GM23338 (cell line): ENCODE results near the gene TENT4B. TPM values are rescaled to one million over a fixed set of nuclear protein-coding genes. Genes with fewer than 3 reads are reported as not detected.
A peak's percentile ranks its signal among the peaks of the same experiment; 100 is the strongest.

ENCODE experiments used
- ATAC-seq: fragments of 200-7000 bp; cut with Tn5 transposase; 3 replicates; pipeline ENCODE4 v1.9.1; 2020
- DNase-seq: peaks from one replicate; pipeline ENCODE4 v3.0.0-alpha.2; 2015; ENCODE audit warnings: low spot score
- H2AFZ ChIP-seq: fragments of 200-600 bp; sonication (generic); 2 replicates; pipeline ENCODE4 v1.8.0; 2016; ENCODE audit warnings: antibody characterized with exemption, mild to moderate bottlenecking, moderate library complexity
- H3F3A ChIP-seq: fragments of 200-600 bp; sonication (generic); replicated peaks from 2 replicates; pipeline ENCODE4 v1.8.0; 2017; ENCODE audit warnings: antibody characterized with exemption, mixed run types, low read depth
- H3K27ac ChIP-seq: fragments of 200-600 bp; sonication (generic); 2 replicates; pipeline ENCODE4 v1.6.1; 2016; ENCODE audit warnings: low read depth
- H3K27me3 ChIP-seq: fragments of 200-600 bp; sonication (generic); 2 replicates; pipeline ENCODE4 v1.8.0; 2016; ENCODE audit warnings: mild to moderate bottlenecking, mixed run types, moderate library complexity; ENCODE audit not compliant: insufficient read depth
- H3K36me3 ChIP-seq: fragments of 200-600 bp; sonication (generic); 2 replicates; pipeline ENCODE4 v1.8.0; 2016; ENCODE audit warnings: mild to moderate bottlenecking; ENCODE audit not compliant: insufficient read depth
- H3K4me1 ChIP-seq: fragments of 200-600 bp; sonication (generic); 2 replicates; pipeline ENCODE4 v1.8.0; 2016; ENCODE audit warnings: mild to moderate bottlenecking, moderate library complexity; ENCODE audit not compliant: insufficient read depth
- H3K4me2 ChIP-seq: fragments of 200-600 bp; sonication (generic); 2 replicates; pipeline ENCODE4 v1.7.1; 2017; ENCODE audit warnings: mixed run types
- H3K4me3 ChIP-seq: fragments of 200-600 bp; sonication (generic); 2 replicates; pipeline ENCODE4 v1.6.1; 2016; ENCODE audit warnings: mixed run types
- H3K79me2 ChIP-seq: fragments of 200-600 bp; sonication (generic); replicated peaks from 2 replicates; pipeline ENCODE4 v1.8.0; 2017; ENCODE audit warnings: mild to moderate bottlenecking; ENCODE audit not compliant: insufficient read depth
- H3K9me2 ChIP-seq: fragments of 200-600 bp; sonication (generic); 2 replicates; pipeline ENCODE4 v1.8.0; 2017; ENCODE audit not compliant: insufficient read depth
- H4K20me1 ChIP-seq: fragments of 200-600 bp; sonication (generic); replicated peaks from 2 replicates; pipeline ENCODE4 v1.8.0; 2017; ENCODE audit warnings: mild to moderate bottlenecking; ENCODE audit not compliant: insufficient read depth
- H3K27ac Mint-ChIP-seq: 2 replicates; pipeline ENCODE4 v1.8.0; 2020; ENCODE audit warnings: inconsistent platforms, mild to moderate bottlenecking, moderate library complexity, mixed read lengths
- H3K27me3 Mint-ChIP-seq: 3 replicates; pipeline ENCODE4 v1.8.0; 2022; ENCODE audit warnings: low read depth, mild to moderate bottlenecking, moderate library complexity, mixed read lengths, inconsistent platforms; ENCODE audit not compliant: insufficient read depth, poor library complexity
- H3K36me3 Mint-ChIP-seq: 3 replicates; pipeline ENCODE4 v1.8.0; 2021; ENCODE audit warnings: low read depth, mild to moderate bottlenecking, inconsistent platforms, moderate library complexity, mixed read lengths
- H3K4me1 Mint-ChIP-seq: 3 replicates; pipeline ENCODE4 v1.8.0; 2020; ENCODE audit warnings: mild to moderate bottlenecking, inconsistent platforms, mixed read lengths
- H3K4me3 Mint-ChIP-seq: 3 replicates; pipeline ENCODE4 v1.8.0; 2021; ENCODE audit warnings: moderate library complexity, mild to moderate bottlenecking, inconsistent platforms, mixed read lengths
- H3K9me3 Mint-ChIP-seq: 3 replicates; pipeline ENCODE4 v1.8.0; 2020; ENCODE audit warnings: moderate library complexity, mild to moderate bottlenecking, inconsistent platforms, mixed read lengths
- CTCF ChIP-seq, 2 experiments: fragments of 200-600 bp in 1 of 2; sonication (generic) in 1 of 2; conservative IDR thresholded peaks; 2 replicates each; pipeline versions ENCODE4 v1.5.1 to v1.6.1; 2016 to 2017; ENCODE audit warnings: antibody characterized with exemption in 2 of 2, low read depth in 2 of 2, mild to moderate bottlenecking in 2 of 2, moderate library complexity in 1 of 2
- EZH2 ChIP-seq: fragments of 200-600 bp; sonication (generic); IDR thresholded peaks from one replicate; pipeline ENCODE4 v1.8.0; 2017; ENCODE audit warnings: antibody characterized with exemption, mild to moderate bottlenecking, low read depth; ENCODE audit not compliant: unreplicated experiment
- polyA plus RNA-seq: library from polyadenylated mRNA; unstranded; fragments of >200 nt; fragmentation: Nextera tagmentation; extraction: Ambion mirVana; gene quantifications from 2 replicates; pipeline ENCODE4 v1.2.1, GENCODE V29; 2016
- total RNA-seq: library from RNA; depleted of rRNA; stranded (reverse); fragments of >200 nt; shearing (Covaris generic); gene quantifications from 2 replicates; pipeline ENCODE4 v1.2.3, GENCODE V29; 2014
- TF ChIP-seq, protein P1 (sequence below): fragments of 250-450 bp; sonication (Bioruptor Pico); IDR thresholded peaks from 2 replicates; pipeline ENCODE4 v1.5.0; 2020; ENCODE audit warnings: mild to moderate bottlenecking, moderate library complexity

The TENT4B gene
- total and polyA plus RNA-seq, 2 experiments from 2014 or later: 17.6 to 21.3 TPM

DNA sequence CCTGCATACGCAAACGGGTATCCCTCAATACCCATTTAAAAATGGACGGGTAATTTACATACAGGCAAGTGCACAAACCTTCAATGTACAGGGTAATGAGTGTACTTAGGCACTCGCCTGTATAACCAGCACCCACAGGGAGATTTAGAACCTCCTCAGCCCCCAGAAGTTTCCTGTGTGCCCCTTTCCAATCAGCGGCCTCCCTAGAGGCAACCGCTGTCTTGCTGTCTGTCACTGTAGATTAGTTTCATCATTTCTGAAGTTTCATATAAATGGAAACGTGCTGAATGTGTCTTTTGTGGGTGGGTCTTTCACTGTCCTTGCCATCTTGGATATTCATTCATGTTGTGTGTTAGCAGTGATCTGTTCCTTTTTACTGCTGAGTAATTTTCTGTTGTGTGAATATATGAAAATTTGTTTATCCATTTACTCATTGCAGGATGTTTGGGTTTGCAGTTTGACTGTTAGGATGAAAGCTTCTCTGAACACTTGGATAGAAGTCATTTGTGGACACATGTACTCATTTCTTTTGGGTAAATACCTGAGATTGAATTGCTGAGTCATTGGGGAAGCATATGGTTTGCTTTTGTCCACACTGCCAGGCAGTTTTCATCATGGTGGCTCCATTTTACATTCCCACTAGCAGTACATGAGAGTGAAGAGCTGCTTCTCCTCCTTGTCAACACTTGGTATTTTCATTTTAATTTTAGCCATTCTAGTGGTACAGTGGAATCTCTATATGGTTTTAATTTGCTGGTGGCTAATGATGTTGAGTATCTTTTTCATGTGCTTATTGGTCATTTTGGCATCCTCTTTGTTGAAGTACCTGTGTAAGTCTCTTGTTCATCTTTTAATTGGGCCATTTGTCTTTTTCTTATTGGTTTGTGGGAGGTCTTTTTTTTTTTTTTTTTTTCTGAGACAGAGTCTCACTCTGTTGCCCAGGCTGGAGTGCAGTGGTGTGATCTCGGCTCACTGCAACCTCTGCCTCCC lies 111.1 kb downstream of the TENT4B start (continued):
- TF ChIP-seq, protein P1, sequence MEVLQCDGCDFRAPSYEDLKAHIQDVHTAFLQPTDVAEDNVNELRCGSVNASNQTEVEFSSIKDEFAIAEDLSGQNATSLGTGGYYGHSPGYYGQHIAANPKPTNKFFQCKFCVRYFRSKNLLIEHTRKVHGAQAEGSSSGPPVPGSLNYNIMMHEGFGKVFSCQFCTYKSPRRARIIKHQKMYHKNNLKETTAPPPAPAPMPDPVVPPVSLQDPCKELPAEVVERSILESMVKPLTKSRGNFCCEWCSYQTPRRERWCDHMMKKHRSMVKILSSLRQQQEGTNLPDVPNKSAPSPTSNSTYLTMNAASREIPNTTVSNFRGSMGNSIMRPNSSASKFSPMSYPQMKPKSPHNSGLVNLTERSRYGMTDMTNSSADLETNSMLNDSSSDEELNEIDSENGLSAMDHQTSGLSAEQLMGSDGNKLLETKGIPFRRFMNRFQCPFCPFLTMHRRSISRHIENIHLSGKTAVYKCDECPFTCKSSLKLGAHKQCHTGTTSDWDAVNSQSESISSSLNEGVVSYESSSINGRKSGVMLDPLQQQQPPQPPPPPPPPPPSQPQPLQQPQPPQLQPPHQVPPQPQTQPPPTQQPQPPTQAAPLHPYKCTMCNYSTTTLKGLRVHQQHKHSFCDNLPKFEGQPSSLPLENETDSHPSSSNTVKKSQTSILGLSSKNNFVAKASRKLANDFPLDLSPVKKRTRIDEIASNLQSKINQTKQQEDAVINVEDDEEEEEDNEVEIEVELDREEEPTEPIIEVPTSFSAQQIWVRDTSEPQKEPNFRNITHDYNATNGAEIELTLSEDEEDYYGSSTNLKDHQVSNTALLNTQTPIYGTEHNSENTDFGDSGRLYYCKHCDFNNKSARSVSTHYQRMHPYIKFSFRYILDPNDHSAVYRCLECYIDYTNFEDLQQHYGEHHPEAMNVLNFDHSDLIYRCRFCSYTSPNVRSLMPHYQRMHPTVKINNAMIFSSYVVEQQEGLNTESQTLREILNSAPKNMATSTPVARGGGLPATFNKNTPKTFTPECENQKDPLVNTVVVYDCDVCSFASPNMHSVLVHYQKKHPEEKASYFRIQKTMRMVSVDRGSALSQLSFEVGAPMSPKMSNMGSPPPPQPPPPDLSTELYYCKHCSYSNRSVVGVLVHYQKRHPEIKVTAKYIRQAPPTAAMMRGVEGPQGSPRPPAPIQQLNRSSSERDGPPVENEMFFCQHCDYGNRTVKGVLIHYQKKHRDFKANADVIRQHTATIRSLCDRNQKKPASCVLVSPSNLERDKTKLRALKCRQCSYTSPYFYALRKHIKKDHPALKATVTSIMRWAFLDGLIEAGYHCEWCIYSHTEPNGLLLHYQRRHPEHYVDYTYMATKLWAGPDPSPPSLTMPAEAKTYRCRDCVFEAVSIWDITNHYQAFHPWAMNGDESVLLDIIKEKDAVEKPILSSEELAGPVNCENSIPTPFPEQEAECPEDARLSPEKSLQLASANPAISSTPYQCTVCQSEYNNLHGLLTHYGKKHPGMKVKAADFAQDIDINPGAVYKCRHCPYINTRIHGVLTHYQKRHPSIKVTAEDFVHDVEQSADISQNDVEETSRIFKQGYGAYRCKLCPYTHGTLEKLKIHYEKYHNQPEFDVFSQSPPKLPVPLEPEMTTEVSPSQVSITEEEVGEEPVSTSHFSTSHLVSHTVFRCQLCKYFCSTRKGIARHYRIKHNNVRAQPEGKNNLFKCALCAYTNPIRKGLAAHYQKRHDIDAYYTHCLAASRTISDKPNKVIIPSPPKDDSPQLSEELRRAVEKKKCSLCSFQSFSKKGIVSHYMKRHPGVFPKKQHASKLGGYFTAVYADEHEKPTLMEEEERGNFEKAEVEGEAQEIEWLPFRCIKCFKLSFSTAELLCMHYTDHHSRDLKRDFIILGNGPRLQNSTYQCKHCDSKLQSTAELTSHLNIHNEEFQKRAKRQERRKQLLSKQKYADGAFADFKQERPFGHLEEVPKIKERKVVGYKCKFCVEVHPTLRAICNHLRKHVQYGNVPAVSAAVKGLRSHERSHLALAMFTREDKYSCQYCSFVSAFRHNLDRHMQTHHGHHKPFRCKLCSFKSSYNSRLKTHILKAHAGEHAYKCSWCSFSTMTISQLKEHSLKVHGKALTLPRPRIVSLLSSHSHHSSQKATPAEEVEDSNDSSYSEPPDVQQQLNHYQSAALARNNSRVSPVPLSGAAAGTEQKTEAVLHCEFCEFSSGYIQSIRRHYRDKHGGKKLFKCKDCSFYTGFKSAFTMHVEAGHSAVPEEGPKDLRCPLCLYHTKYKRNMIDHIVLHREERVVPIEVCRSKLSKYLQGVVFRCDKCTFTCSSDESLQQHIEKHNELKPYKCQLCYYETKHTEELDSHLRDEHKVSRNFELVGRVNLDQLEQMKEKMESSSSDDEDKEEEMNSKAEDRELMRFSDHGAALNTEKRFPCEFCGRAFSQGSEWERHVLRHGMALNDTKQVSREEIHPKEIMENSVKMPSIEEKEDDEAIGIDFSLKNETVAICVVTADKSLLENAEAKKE (CRISPR knock-in tag): no peak
- no peak for TF ChIP-seq CTCF (conservative IDR thresholded peaks at IDR 0.05; ENCODE audit: low read depth in 2 of 2)

- H3K4me2 ChIP-seq: no peak overlapping the region
- Mint-ChIP-seq H3K27ac (no peak overlapping the region), H3K9me3 (no peaks in the 10 kb centered on the region)
Observed at GRCh38 chr16:50265260-50265659, 112.2 kb downstream of the TENT4B start.

More at GRCh38 chr16:50265260-50265659, 112.2 kb downstream of the TENT4B start:
- H3K36me3 ChIP-seq: no peaks in the 10 kb centered on the region
- no peak for TF ChIP-seq EZH2
- peak in 1 of 2 experiments; percentile 40; a peak in 3 of 4 replicates for TF ChIP-seq CTCF (conservative IDR thresholded peaks at IDR 0.05; ENCODE audit: low read depth in 2 of 2)
- no peaks in the 10 kb centered on the region for H3F3A ChIP-seq
- H3K27ac ChIP-seq: no peak overlapping the region
- H2AFZ ChIP-seq: no peak overlapping the region
- H3K4me3 Mint-ChIP-seq: no peak overlapping the region
- ATAC-seq (peak; percentile 54), DNase-seq (no peak)
- H3K27me3 ChIP-seq: no peaks in the 10 kb centered on the region
- H3K27me3 Mint-ChIP-seq: peaks cover 11% of the 10 kb centered on the region
- no peaks in the 10 kb centered on the region for H3K9me2 ChIP-seq
- no peaks in the 10 kb centered on the region for H4K20me1 ChIP-seq
- no peaks in the 10 kb centered on the region for H3K79me2 ChIP-seq
- H3K4me1 ChIP-seq: peaks cover 7% of the 10 kb centered on the region; the same call in 1 of the 2 replicates
- H3K4me3 ChIP-seq: no peak overlapping the region
- H3K36me3 Mint-ChIP-seq: no peaks in the 10 kb centered on the region
- H3K4me1 Mint-ChIP-seq: peaks cover 14% of the 10 kb centered on the region
